Naive B cell (primary cell): Measurements from ENCODE around the gene ZNRD2. TPM values are rescaled to one million over a fixed set of nuclear protein-coding genes. Genes with fewer than 3 reads are reported as not detected.

ENCODE experiments used
- ATAC-seq, 2 donors: fragments of 150-1000 bp; cut with Tn5 transposase; 2 replicates each; pipeline ENCODE4 v1.10.0; 2021; ENCODE audit warnings: low read depth in 2 of 2, mild to moderate bottlenecking in 2 of 2, moderate library complexity in 2 of 2
- DNase-seq: peaks from one replicate; pipeline ENCODE4 v3.0.0; 2022
- H3K27ac Mint-ChIP-seq, 6 donors: one replicate each; pipeline ENCODE4 v1.8.0; 2020 to 2022; ENCODE audit warnings: mild to moderate bottlenecking in 6 of 6, mixed read lengths in 6 of 6, moderate library complexity in 5 of 6, inconsistent platforms in 2 of 6
- H3K27me3 Mint-ChIP-seq, 3 donors: one replicate each; pipeline ENCODE4 v1.8.0; 2021 to 2022; ENCODE audit warnings: mixed read lengths in 3 of 3, mild to moderate bottlenecking in 1 of 3
- H3K36me3 Mint-ChIP-seq, 2 donors: one replicate each; pipeline ENCODE4 v1.8.0; 2020 to 2022; ENCODE audit warnings: mixed read lengths in 2 of 2, inconsistent platforms in 1 of 2, mild to moderate bottlenecking in 1 of 2
- H3K4me1 Mint-ChIP-seq, 3 donors: one replicate each; pipeline ENCODE4 v1.8.0; 2020 to 2022; ENCODE audit warnings: mixed read lengths in 3 of 3, inconsistent platforms in 1 of 3, mild to moderate bottlenecking in 1 of 3, moderate library complexity in 1 of 3
- H3K4me3 Mint-ChIP-seq, 8 donors: one replicate each; pipeline ENCODE4 v1.8.0; 2020 to 2022; ENCODE audit warnings: mild to moderate bottlenecking in 8 of 8, mixed read lengths in 8 of 8, moderate library complexity in 8 of 8, inconsistent platforms in 2 of 8
- H3K9me3 Mint-ChIP-seq, 7 donors: one replicate each; pipeline ENCODE4 v1.8.0; 2020 to 2022; ENCODE audit warnings: mixed read lengths in 7 of 7, mild to moderate bottlenecking in 5 of 7, inconsistent platforms in 2 of 7, moderate library complexity in 1 of 7
- polyA plus RNA-seq, 6 donors: library from polyadenylated mRNA; unstranded; fragments of 300-500 nt; fragmentation: Illumina TruSeq; gene quantifications; one replicate each; pipeline ENCODE4 v1.2.3, GENCODE V29; 2021; ENCODE audit warnings: low read depth in 6 of 6

Gene ZNRD2
- polyA plus RNA-seq, 6 donors from 2014 or later: 56.9 to 74.5 (median 69.8) TPM

- no peaks in the 10 kb centered on the region for H3K9me3 Mint-ChIP-seq
- DNase-seq: no peak
Measured at GRCh38 chr11:65611028-65611757, 40.9 kb downstream of the ZNRD2 start.

GRCh38 chr11:65611758-65612603 is 41.7 kb downstream of the ZNRD2 start:
- Mint-ChIP-seq H3K27me3 (no peaks in the 10 kb centered on the region), H3K36me3 (peaks cover 0 to 7% of the 10 kb centered on the region in 2 donors), H3K9me3 (no peaks in the 10 kb centered on the region), H3K27ac (peak overlapping the region in 5 of 6 donors; percentile 87 to 95 (median 91)), H3K4me1 (peaks cover 45 to 63% (median 55%) of the 10 kb centered on the region in 3 donors), H3K4me3 (peak overlapping the region; percentile 87 to 96 (median 92))
- no peak for DNase-seq
- ATAC-seq: no peak

More at GRCh38 chr11:65611028-65611757, 40.9 kb downstream of the ZNRD2 start:
- Mint-ChIP-seq H3K27me3 (no peaks in the 10 kb centered on the region), H3K27ac (peak overlapping the region in 4 of 6 donors; percentile 43 to 95 (median 68)), H3K36me3 (no peaks in the 10 kb centered on the region), H3K4me1 (peaks cover 37 to 55% (median 47%) of the 10 kb centered on the region in 3 donors), H3K4me3 (peak overlapping the region in 6 of 8 donors; percentile 32 to 96 (median 48))
- ATAC-seq: no peak

GRCh38 chr11:65612691-65613090 is 42.4 kb downstream of the ZNRD2 start:
- H3K4me1 Mint-ChIP-seq: peaks cover 45 to 65% (median 60%) of the 10 kb centered on the region in 3 donors
- H3K36me3 Mint-ChIP-seq: peaks cover 0 to 7% of the 10 kb centered on the region in 2 donors
- no peak for ATAC-seq
- H3K27ac Mint-ChIP-seq: peak overlapping the region; percentile 38 to 98 (median 93)
- no peak for DNase-seq
- peak overlapping the region; percentile 87 to 97 (median 94) for H3K4me3 Mint-ChIP-seq
- no peaks in the 10 kb centered on the region for H3K27me3 Mint-ChIP-seq
- H3K9me3 Mint-ChIP-seq: no peaks in the 10 kb centered on the region

- no peaks in the 10 kb centered on the region for H3K27me3 Mint-ChIP-seq
- no peak for DNase-seq
Measured at GRCh38 chr11:65613091-65613928, 43.0 kb downstream of the ZNRD2 start.

GRCh38 chr11:65615229-65615949 is 45.1 kb downstream of the ZNRD2 start, which contains the start of gene PCNX3:
Gene PCNX3, plus strand, starts transcription at chr11:65615776. Its CDS starts 536 bp downstream, at chr11:65616312.
- Mint-ChIP-seq H3K27ac (peak within 1 kb of the TSS; percentile 77 to 99 (median 98)), H3K27me3 (no peaks in the 10 kb centered on the region), H3K4me1 (peaks cover 35 to 50% (median 45%) of the 10 kb centered on the region in 3 donors), H3K9me3 (no peaks in the 10 kb centered on the region), H3K4me3 (peak within 1 kb of the TSS; percentile 93 to 100 (median 96)), H3K36me3 (peaks cover 0 to 7% of the 10 kb centered on the region in 2 donors)
- ATAC-seq (peak; percentile 83 to 85), DNase-seq (peak; percentile 100)

More at GRCh38 chr11:65613091-65613928, 43.0 kb downstream of the ZNRD2 start:
- Mint-ChIP-seq H3K9me3 (no peaks in the 10 kb centered on the region), H3K4me1 (peaks cover 45 to 64% (median 60%) of the 10 kb centered on the region in 3 donors), H3K4me3 (peak overlapping the region; percentile 72 to 97 (median 94)), H3K36me3 (peaks cover 0 to 7% of the 10 kb centered on the region in 2 donors), H3K27ac (peak overlapping the region in 4 of 6 donors; percentile 38 to 98 (median 96))
- no peak for ATAC-seq

GRCh38 chr11:65615950-65616574 is 45.8 kb downstream of the ZNRD2 start:
- H3K36me3 Mint-ChIP-seq: peaks cover 0 to 7% of the 10 kb centered on the region in 2 donors
- H3K4me3 Mint-ChIP-seq: peak overlapping the region; percentile 93 to 100 (median 96)
- peaks cover 29 to 45% (median 39%) of the 10 kb centered on the region in 3 donors for H3K4me1 Mint-ChIP-seq
- DNase-seq (no peak), ATAC-seq (peak in 1 of 2 donors; percentile 1)
- no peaks in the 10 kb centered on the region for H3K9me3 Mint-ChIP-seq
- H3K27me3 Mint-ChIP-seq: no peaks in the 10 kb centered on the region
- H3K27ac Mint-ChIP-seq: peak overlapping the region; percentile 71 to 99 (median 96)

- no peak for DNase-seq
- no peak for ATAC-seq
- H3K4me1 Mint-ChIP-seq: peaks cover 25 to 42% (median 36%) of the 10 kb centered on the region in 3 donors
- peak overlapping the region in 5 of 6 donors; percentile 71 to 97 (median 91) for H3K27ac Mint-ChIP-seq
- peaks cover 0 to 7% of the 10 kb centered on the region in 2 donors for H3K36me3 Mint-ChIP-seq
- no peaks in the 10 kb centered on the region for H3K27me3 Mint-ChIP-seq
- H3K4me3 Mint-ChIP-seq: peak overlapping the region; percentile 90 to 96 (median 94)
- H3K9me3 Mint-ChIP-seq: no peaks in the 10 kb centered on the region
Measured at GRCh38 chr11:65616575-65617001, 46.3 kb downstream of the ZNRD2 start.

GRCh38 chr11:65617136-65617850 is 47.0 kb downstream of the ZNRD2 start:
- H3K4me3 Mint-ChIP-seq: peak overlapping the region; percentile 90 to 96 (median 94)
- peak overlapping the region in 3 of 6 donors; percentile 78 to 97 (median 91) for H3K27ac Mint-ChIP-seq
- no peaks in the 10 kb centered on the region for H3K27me3 Mint-ChIP-seq
- peaks cover 19 to 35% (median 32%) of the 10 kb centered on the region in 3 donors for H3K4me1 Mint-ChIP-seq
- DNase-seq (no peak), ATAC-seq (no peak)
- no peaks in the 10 kb centered on the region for H3K9me3 Mint-ChIP-seq
- H3K36me3 Mint-ChIP-seq: peaks cover 0 to 7% of the 10 kb centered on the region in 2 donors

- ATAC-seq (no peak), DNase-seq (no peak)
- H3K36me3 Mint-ChIP-seq: peaks cover 0 to 7% of the 10 kb centered on the region in 2 donors
- no peaks in the 10 kb centered on the region for H3K9me3 Mint-ChIP-seq
- no peaks in the 10 kb centered on the region for H3K27me3 Mint-ChIP-seq
- H3K4me1 Mint-ChIP-seq: peaks cover 13 to 30% (median 24%) of the 10 kb centered on the region in 3 donors
- H3K4me3 Mint-ChIP-seq: peak overlapping the region in 3 of 8 donors; percentile 62 to 92 (median 92)
- H3K27ac Mint-ChIP-seq: peak overlapping the region in 1 of 6 donors; percentile 59
Measured at GRCh38 chr11:65617990-65618751, 47.9 kb downstream of the ZNRD2 start.

- Mint-ChIP-seq H3K9me3 (no peaks in the 10 kb centered on the region), H3K27me3 (no peaks in the 10 kb centered on the region), H3K27ac (peak overlapping the region in 1 of 6 donors; percentile 11), H3K4me1 (peaks cover 11 to 30% (median 20%) of the 10 kb centered on the region in 3 donors), H3K36me3 (peaks cover 0 to 7% of the 10 kb centered on the region in 2 donors), H3K4me3 (peak overlapping the region in 2 of 8 donors; percentile 66 to 92)
- DNase-seq: no peak
- ATAC-seq: no peak
Measured at GRCh38 chr11:65618763-65619162, 48.5 kb downstream of the ZNRD2 start.
